ENCODE data around the gene RAB28. TPM values are rescaled to one million over a fixed set of nuclear protein-coding genes. Genes with fewer than 3 reads are reported as not detected.

Gene RAB28
- total and polyA plus RNA-seq, 2 experiments from 2014 or later: 15.3 to 23.9 TPM

DNA sequence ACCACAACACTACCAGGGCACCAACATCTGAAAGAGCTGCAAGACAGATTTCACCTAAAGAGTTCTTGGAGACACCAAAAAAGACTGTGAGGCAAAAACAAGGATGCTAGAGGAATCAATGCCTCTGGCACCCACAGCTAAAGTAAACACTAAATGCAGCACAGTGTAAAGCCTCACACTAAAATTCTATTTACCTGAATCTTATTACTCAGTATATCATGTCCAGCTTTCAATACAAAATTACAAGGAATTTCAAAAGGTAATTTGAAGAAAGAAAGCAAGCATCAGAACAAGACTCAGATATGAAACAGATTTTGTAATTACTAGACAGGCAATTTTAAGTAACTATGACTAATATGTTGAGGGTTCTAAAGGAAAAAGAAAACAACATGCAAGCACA is 19.6 kb downstream of the RAB28 start:
- no peak overlapping the region for H3K4me2 ChIP-seq
- Mint-ChIP-seq H3K27ac (no peak overlapping the region), H3K36me3 (ENCODE audit: low read depth) (peaks cover 5% of the 10 kb centered on the region; the same call in 1 of the 3 replicates), H3K9me3 (no peaks in the 10 kb centered on the region), H3K4me1 (peaks cover 12% of the 10 kb centered on the region), H3K27me3 (ENCODE audit: insufficient read depth, low read depth, poor library complexity) (no peaks in the 10 kb centered on the region), H3K4me3 (no peak overlapping the region)
- no peaks in the 10 kb centered on the region for H3F3A ChIP-seq (replicated peaks; ENCODE audit: low read depth)
- no peak overlapping the region for H3K4me3 ChIP-seq
- TF ChIP-seq, protein P1, sequence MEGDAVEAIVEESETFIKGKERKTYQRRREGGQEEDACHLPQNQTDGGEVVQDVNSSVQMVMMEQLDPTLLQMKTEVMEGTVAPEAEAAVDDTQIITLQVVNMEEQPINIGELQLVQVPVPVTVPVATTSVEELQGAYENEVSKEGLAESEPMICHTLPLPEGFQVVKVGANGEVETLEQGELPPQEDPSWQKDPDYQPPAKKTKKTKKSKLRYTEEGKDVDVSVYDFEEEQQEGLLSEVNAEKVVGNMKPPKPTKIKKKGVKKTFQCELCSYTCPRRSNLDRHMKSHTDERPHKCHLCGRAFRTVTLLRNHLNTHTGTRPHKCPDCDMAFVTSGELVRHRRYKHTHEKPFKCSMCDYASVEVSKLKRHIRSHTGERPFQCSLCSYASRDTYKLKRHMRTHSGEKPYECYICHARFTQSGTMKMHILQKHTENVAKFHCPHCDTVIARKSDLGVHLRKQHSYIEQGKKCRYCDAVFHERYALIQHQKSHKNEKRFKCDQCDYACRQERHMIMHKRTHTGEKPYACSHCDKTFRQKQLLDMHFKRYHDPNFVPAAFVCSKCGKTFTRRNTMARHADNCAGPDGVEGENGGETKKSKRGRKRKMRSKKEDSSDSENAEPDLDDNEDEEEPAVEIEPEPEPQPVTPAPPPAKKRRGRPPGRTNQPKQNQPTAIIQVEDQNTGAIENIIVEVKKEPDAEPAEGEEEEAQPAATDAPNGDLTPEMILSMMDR (conservative IDR thresholded peaks at IDR 0.05; ENCODE audit: low read depth in 2 of 2): no peak
- no peak for TF ChIP-seq EZH2phosphoT487 (IDR thresholded peaks at IDR 0.05; ENCODE audit: unreplicated experiment)
- no peak for TF ChIP-seq EZH2 (IDR thresholded peaks at IDR 0.05; ENCODE audit: low read depth, unreplicated experiment)
- TF ChIP-seq, protein P2, sequence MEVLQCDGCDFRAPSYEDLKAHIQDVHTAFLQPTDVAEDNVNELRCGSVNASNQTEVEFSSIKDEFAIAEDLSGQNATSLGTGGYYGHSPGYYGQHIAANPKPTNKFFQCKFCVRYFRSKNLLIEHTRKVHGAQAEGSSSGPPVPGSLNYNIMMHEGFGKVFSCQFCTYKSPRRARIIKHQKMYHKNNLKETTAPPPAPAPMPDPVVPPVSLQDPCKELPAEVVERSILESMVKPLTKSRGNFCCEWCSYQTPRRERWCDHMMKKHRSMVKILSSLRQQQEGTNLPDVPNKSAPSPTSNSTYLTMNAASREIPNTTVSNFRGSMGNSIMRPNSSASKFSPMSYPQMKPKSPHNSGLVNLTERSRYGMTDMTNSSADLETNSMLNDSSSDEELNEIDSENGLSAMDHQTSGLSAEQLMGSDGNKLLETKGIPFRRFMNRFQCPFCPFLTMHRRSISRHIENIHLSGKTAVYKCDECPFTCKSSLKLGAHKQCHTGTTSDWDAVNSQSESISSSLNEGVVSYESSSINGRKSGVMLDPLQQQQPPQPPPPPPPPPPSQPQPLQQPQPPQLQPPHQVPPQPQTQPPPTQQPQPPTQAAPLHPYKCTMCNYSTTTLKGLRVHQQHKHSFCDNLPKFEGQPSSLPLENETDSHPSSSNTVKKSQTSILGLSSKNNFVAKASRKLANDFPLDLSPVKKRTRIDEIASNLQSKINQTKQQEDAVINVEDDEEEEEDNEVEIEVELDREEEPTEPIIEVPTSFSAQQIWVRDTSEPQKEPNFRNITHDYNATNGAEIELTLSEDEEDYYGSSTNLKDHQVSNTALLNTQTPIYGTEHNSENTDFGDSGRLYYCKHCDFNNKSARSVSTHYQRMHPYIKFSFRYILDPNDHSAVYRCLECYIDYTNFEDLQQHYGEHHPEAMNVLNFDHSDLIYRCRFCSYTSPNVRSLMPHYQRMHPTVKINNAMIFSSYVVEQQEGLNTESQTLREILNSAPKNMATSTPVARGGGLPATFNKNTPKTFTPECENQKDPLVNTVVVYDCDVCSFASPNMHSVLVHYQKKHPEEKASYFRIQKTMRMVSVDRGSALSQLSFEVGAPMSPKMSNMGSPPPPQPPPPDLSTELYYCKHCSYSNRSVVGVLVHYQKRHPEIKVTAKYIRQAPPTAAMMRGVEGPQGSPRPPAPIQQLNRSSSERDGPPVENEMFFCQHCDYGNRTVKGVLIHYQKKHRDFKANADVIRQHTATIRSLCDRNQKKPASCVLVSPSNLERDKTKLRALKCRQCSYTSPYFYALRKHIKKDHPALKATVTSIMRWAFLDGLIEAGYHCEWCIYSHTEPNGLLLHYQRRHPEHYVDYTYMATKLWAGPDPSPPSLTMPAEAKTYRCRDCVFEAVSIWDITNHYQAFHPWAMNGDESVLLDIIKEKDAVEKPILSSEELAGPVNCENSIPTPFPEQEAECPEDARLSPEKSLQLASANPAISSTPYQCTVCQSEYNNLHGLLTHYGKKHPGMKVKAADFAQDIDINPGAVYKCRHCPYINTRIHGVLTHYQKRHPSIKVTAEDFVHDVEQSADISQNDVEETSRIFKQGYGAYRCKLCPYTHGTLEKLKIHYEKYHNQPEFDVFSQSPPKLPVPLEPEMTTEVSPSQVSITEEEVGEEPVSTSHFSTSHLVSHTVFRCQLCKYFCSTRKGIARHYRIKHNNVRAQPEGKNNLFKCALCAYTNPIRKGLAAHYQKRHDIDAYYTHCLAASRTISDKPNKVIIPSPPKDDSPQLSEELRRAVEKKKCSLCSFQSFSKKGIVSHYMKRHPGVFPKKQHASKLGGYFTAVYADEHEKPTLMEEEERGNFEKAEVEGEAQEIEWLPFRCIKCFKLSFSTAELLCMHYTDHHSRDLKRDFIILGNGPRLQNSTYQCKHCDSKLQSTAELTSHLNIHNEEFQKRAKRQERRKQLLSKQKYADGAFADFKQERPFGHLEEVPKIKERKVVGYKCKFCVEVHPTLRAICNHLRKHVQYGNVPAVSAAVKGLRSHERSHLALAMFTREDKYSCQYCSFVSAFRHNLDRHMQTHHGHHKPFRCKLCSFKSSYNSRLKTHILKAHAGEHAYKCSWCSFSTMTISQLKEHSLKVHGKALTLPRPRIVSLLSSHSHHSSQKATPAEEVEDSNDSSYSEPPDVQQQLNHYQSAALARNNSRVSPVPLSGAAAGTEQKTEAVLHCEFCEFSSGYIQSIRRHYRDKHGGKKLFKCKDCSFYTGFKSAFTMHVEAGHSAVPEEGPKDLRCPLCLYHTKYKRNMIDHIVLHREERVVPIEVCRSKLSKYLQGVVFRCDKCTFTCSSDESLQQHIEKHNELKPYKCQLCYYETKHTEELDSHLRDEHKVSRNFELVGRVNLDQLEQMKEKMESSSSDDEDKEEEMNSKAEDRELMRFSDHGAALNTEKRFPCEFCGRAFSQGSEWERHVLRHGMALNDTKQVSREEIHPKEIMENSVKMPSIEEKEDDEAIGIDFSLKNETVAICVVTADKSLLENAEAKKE (CRISPR knock-in tag; IDR thresholded peaks at IDR 0.05): no peak
- TF ChIP-seq POLR2AphosphoS5 (IDR thresholded peaks at IDR 0.05; ENCODE audit: low read depth): no peak
- TF ChIP-seq REST (IDR thresholded peaks at IDR 0.05; ENCODE audit: unreplicated experiment): no peak
- TF ChIP-seq ZNF331 (CRISPR knock-in tag; IDR thresholded peaks at IDR 0.05; ENCODE audit: low read depth): no peak
- no peak for TF ChIP-seq ZNF114 (CRISPR knock-in tag; IDR thresholded peaks at IDR 0.05)
- TF ChIP-seq CREB1 (CRISPR knock-in tag; IDR thresholded peaks at IDR 0.05; ENCODE audit: low read depth): no peak
- TF ChIP-seq ETS1 (IDR thresholded peaks at IDR 0.05): no peak
- TF ChIP-seq STAT1 (IDR thresholded peaks at IDR 0.05; ENCODE audit: unreplicated experiment): no peak
- no peak for TF ChIP-seq NANOG (IDR thresholded peaks at IDR 0.05; ENCODE audit: borderline replicate concordance)
- no peak for TF ChIP-seq JUNB (IDR thresholded peaks at IDR 0.05; ENCODE audit: unreplicated experiment)
- no peak for ATAC-seq
- H3K27me3 ChIP-seq (ENCODE audit: insufficient read depth): no peaks in the 10 kb centered on the region
- DNase-seq (ENCODE audit: low spot score): no peak
- H3K79me2 ChIP-seq (replicated peaks; ENCODE audit: insufficient read depth): peaks cover 31% of the 10 kb centered on the region
- H2AFZ ChIP-seq: no peak overlapping the region
- H3K9me2 ChIP-seq (ENCODE audit: insufficient read depth): no peaks in the 10 kb centered on the region
- no peak overlapping the region for H3K27ac ChIP-seq (ENCODE audit: low read depth)
- H4K20me1 ChIP-seq (replicated peaks; ENCODE audit: insufficient read depth): no peaks in the 10 kb centered on the region; the same call in none of the 2 replicates
- H3K4me1 ChIP-seq (ENCODE audit: insufficient read depth): no peaks in the 10 kb centered on the region
- no peaks in the 10 kb centered on the region for H3K36me3 ChIP-seq (ENCODE audit: insufficient read depth)
